Measurements from ENCODE around the gene ATP10B.

Gene ATP10B

DNA sequence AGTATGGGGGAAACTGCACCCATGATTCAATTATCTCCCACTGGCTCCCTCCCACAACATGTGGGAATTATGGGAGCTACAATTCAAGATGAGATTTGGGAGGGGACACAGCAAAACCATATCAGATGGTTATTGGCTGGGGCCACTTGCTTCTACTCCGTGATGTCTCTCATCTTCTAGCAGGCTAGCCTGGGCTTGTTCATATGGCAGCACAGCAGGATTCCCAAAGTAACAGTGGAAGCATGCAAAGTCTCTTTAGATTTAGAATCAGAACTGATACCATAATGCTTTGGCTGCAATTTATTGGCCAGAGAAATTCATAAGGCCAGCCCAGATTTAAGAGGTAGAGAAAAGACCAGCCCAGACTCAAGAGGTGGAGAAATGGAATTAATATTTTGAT, 304.1 kb downstream of the ATP10B start:
- DNase-seq: no peak

DNA sequence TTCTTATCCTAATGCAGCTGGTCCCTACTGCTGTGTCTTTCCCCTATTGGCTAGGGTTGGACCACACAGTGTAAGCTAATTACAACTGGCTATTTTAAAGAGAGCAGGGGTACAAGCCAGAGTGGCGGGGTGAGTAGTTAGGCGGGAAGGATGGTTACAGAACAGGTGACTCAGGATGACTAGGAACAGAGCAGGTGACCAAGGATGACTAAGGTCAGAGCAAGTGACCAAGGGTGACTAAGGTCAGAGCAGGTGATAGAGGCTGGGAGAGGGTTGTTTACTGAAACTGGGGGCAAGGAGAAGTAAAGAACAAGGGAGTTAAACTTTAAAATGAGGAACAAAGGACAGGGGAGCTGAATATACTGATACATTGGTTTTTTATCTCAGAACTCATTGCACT, 304.9 kb downstream of the ATP10B start:
- no peak for DNase-seq

- no peak for DNase-seq
Measured at GRCh38 chr5:160545832-160546231, 306.2 kb downstream of the ATP10B start.

DNA sequence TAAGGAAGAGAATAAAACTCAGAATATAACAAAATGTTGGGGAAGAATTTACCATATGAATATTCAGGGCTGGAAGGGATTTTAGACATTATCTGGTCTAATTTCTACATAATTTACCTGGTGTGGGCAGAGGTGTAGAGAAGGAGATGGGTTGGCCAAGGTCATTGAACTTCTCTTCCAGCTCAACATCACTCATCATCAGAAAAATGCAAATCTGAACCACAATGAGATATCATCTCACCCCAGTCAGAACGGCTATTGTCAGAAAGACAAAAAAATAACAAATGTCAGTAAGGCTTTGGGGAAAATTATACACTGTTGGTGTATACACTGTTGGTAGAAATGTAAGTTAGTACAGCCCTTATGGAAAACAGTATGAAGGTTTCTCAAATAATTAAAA, 308.6 kb downstream of the ATP10B start:
- DNase-seq: no peak

GRCh38 chr5:160542840-160543239, 309.2 kb downstream of the ATP10B start:
- no peak for DNase-seq

- no peak for DNase-seq
Measured at GRCh38 chr5:160542281-160542680, 309.7 kb downstream of the ATP10B start.

GRCh38 chr5:160539431-160539830, 312.6 kb downstream of the ATP10B start:
- no peak for DNase-seq

DNA sequence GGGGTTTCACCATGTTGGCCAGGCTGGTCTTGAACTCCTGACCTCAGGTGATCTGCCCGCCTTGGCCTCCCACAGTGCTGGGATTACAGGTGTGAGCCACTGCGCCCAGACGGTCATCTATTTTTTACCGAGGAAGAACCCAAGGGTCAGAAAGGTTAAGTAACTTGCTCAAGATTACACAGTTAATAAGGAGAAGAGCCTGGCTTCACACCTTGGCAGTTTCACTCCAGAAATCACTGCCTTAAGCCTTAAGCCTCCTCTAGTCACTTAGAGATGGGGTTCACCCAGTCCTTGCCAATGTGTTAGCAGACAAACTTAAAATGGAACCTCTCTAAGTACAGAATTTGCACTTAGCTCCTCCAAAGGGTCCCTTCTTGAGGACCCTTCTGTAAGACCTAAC, 314.1 kb downstream of the ATP10B start:
- DNase-seq: no peak

DNA sequence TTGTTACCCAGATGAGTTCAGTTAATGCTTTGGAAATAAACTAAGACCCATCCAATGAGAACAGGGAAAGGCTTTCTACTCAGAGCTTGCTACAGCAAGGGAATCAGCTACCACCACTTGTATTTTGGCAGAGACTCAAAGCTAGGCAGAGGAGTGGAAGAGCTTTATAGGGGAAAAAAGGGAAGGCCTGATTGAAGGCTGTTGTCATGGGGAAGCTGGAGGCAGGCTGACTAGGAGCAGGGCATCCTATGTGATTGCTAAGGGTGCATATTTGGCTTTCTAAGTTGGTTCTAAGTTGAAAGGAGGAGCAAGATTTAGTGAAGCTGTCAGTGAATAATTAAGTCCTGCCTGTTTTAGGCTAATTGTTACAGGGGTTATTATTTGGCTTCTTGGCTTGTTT, 314.9 kb downstream of the ATP10B start:
- no peak for DNase-seq

- no peak for DNase-seq
Measured at GRCh38 chr5:160534914-160535313, 317.1 kb downstream of the ATP10B start.

DNA sequence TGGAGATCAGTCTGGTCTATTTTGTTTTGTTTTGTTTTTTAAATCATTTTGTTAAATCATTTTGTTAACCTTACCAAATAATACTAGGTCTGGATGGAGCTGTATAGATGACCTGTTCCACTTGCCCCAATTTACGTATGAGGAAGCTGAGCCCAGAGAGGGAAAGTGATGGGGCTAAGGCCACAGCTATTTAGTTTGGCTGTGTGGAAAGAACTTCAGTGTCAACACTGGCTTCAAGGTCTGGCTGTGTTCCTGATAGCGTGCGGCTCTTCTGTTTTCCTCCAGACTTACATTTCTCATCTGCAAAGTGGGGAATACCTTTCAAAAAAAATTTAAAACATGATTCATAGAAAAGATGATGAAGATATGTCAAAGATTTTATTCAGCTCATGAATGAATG, 317.9 kb downstream of the ATP10B start:
- no peak for DNase-seq

DNA sequence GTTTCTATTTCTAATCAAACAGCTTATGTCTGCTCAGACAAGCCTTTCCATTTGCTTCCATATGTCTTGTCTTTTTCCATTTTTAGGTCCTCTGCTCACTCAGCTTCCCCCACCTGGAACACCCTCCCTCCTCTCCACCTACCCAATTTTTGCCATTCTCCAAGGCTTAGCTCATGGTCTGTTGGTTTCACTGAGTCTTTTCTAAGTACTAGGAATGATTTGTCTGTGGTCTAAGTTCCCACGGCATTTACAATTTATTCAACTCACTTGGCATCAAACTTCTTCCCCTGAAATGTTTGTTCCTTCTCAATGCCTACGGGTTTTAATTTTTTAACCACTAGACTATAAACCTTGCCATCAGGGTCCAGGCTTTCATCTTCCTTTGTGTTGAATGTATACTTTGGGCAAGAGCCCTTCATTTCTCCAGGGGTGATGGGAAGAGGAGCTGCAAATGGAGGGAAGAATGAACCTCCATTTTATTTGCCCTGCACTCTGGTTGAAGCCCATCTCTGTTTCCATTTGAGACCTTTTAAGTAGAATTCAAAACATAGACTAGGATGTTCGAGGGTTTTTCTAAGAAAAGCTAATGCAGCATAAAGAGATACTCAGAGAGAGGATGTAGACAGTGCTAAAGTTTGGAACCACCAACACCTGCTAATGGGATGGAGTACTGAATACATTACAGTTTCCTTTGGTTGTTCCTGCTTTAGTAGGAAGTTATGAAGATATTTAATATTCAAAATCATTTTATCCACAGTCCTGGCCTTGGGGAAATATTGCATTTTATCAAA, 326.3 kb downstream of the ATP10B start:
- DNase-seq: no peak

GRCh38 chr5:160524827-160525226, 327.2 kb downstream of the ATP10B start:
- DNase-seq: no peak

GRCh38 chr5:160523502-160524163, 328.4 kb downstream of the ATP10B start:
- no peak for DNase-seq

DNA sequence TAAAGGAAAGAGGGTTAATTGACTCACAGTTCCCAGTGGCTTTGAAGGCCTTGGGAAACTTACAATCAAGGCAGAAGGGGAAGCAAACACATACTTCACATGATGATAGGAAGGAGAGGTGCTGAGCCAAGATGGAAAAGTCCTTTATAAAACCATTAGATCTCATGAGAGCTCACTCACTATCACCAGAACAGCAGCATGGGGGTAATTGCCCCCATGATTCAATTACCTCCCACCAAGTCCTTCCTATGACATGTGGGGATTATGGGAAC, 330.7 kb downstream of the ATP10B start:
- DNase-seq: no peak

- no peak for DNase-seq
Measured at GRCh38 chr5:160520609-160521391, 331.2 kb downstream of the ATP10B start.

GRCh38 chr5:160516696-160517530, 335.1 kb downstream of the ATP10B start:
- no peak for DNase-seq

DNA sequence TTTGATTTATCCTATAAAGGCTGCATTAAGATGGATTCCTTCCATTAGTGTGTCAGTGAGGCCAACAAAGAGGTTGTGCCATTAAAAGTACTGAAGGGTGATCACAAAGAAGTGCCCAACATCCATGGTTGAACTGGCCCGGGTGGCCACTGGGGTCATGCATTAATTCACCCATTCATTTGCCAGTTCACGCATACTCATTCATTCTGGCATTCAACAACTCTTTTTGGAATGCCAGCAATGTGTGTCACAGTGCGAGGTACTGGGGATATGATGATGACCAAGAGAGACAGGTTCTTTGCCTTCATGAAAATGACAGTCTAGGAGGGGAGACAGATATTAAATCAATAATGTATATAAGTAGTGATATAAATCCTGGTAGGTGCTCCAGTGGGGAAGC, 337.1 kb downstream of the ATP10B start:
- DNase-seq: no peak

- DNase-seq: no peak
Measured at GRCh38 chr5:160514191-160514590, 337.8 kb downstream of the ATP10B start.

GRCh38 chr5:160513485-160513884, 338.5 kb downstream of the ATP10B start:
- no peak for DNase-seq
